Endothelial cell (in vitro differentiated cells): Measurements from ENCODE around the gene DBT. TPM values are rescaled to one million over a fixed set of nuclear protein-coding genes. Genes with fewer than 3 reads are reported as not detected.
A peak's percentile ranks its signal among the peaks of the same experiment; 100 is the strongest.

ENCODE experiments used
- DNase-seq: peaks from one replicate; pipeline ENCODE4 v3.0.0; 2021; ENCODE audit warnings: low spot score
- H3K27ac Mint-ChIP-seq: one replicate; pipeline ENCODE4 v1.8.0; 2021; ENCODE audit warnings: mixed read lengths, inconsistent platforms; ENCODE audit not compliant: unreplicated experiment
- H3K27me3 Mint-ChIP-seq: one replicate; pipeline ENCODE4 v1.8.0; 2021; ENCODE audit warnings: mild to moderate bottlenecking, moderate library complexity, mixed read lengths, inconsistent platforms; ENCODE audit not compliant: unreplicated experiment
- H3K36me3 Mint-ChIP-seq: one replicate; pipeline ENCODE4 v1.8.0; 2021; ENCODE audit warnings: mild to moderate bottlenecking, low read depth, mixed read lengths, inconsistent platforms; ENCODE audit not compliant: unreplicated experiment
- H3K4me1 Mint-ChIP-seq: one replicate; pipeline ENCODE4 v1.8.0; 2021; ENCODE audit warnings: mild to moderate bottlenecking, mixed read lengths, inconsistent platforms; ENCODE audit not compliant: unreplicated experiment
- H3K4me3 Mint-ChIP-seq: one replicate; pipeline ENCODE4 v1.8.0; 2021; ENCODE audit warnings: mild to moderate bottlenecking, mixed read lengths, inconsistent platforms; ENCODE audit not compliant: unreplicated experiment
- H3K9me3 Mint-ChIP-seq: one replicate; pipeline ENCODE4 v1.8.0; 2021; ENCODE audit warnings: mixed read lengths, inconsistent platforms; ENCODE audit not compliant: unreplicated experiment
- CTCF ChIP-seq: fragments of 200-600 bp; sonication (generic); IDR thresholded peaks from one replicate; pipeline ENCODE4 v1.5.0; 2021; ENCODE audit warnings: antibody characterized with exemption; ENCODE audit not compliant: unreplicated experiment
- total RNA-seq: library from RNA; stranded (reverse); fragmentation: NEBNext Ultra II Directional; extraction: Animal tissue kit (Norgen Biotek cat#: 25700); gene quantifications from one replicate; pipeline ENCODE4 v1.2.1, GENCODE V29; 2021; ENCODE audit not compliant: unreplicated experiment

DBT gene
- total RNA-seq, 1 donor from 2014 or later, result 8.7 TPM

- no peaks in the 10 kb centered on the region for H3K36me3 Mint-ChIP-seq
- no peaks in the 10 kb centered on the region for H3K9me3 Mint-ChIP-seq
- no peaks in the 10 kb centered on the region for H3K27me3 Mint-ChIP-seq
- H3K27ac Mint-ChIP-seq, result no peak overlapping the region
- no peaks in the 10 kb centered on the region for H3K4me1 Mint-ChIP-seq
- no peak overlapping the region for H3K4me3 Mint-ChIP-seq
- DNase-seq, result no peak
- no peak for TF ChIP-seq CTCF
These were observed 1.2 kb upstream of the DBT start for GRCh38 chr1:100250807-100251206.

- Mint-ChIP-seq H3K27me3 (no peaks in the 10 kb centered on the region), H3K36me3 (no peaks in the 10 kb centered on the region), H3K4me3 (no peak overlapping the region), H3K27ac (no peak overlapping the region), H3K9me3 (no peaks in the 10 kb centered on the region), H3K4me1 (no peaks in the 10 kb centered on the region)
- no peak for TF ChIP-seq CTCF
- DNase-seq, result no peak
These were observed 630 bp upstream of the DBT start for GRCh38 chr1:100250264-100250663.

- Mint-ChIP-seq H3K27me3 (no peaks in the 10 kb centered on the region), H3K4me1 (no peaks in the 10 kb centered on the region), H3K4me3 (no peak overlapping the region), H3K9me3 (no peaks in the 10 kb centered on the region), H3K36me3 (no peaks in the 10 kb centered on the region), H3K27ac (no peak overlapping the region)
- TF ChIP-seq CTCF, result no peak
- no peak for DNase-seq
These were observed 488 bp downstream of the DBT start for GRCh38 chr1:100249155-100249536.

- no peak for DNase-seq
- H3K27ac Mint-ChIP-seq, result no peak overlapping the region
- H3K36me3 Mint-ChIP-seq, result no peaks in the 10 kb centered on the region
- no peak for TF ChIP-seq CTCF
- peak overlapping the region; percentile 4 for H3K4me3 Mint-ChIP-seq
- no peaks in the 10 kb centered on the region for H3K27me3 Mint-ChIP-seq
- H3K4me1 Mint-ChIP-seq, result no peaks in the 10 kb centered on the region
- no peaks in the 10 kb centered on the region for H3K9me3 Mint-ChIP-seq
These were observed 2.9 kb downstream of the DBT start for GRCh38 chr1:100246738-100247137.

GRCh38 chr1:100240631-100241030 is 9.0 kb downstream of the DBT start:
- H3K9me3 Mint-ChIP-seq, result no peaks in the 10 kb centered on the region
- no peak for TF ChIP-seq CTCF
- H3K36me3 Mint-ChIP-seq, result peaks cover 20% of the 10 kb centered on the region
- H3K27me3 Mint-ChIP-seq, result no peaks in the 10 kb centered on the region
- no peaks in the 10 kb centered on the region for H3K4me1 Mint-ChIP-seq
- H3K4me3 Mint-ChIP-seq, result no peak overlapping the region
- no peak overlapping the region for H3K27ac Mint-ChIP-seq
- DNase-seq, result no peak
